ENCODE measurements around the gene NLRP6.
"Not testable (repeated sequence)": the region's sequence is repeated elsewhere in the genome, so short reads cannot be mapped to it uniquely, and the experiment has no call there.

Gene NLRP6

DNA sequence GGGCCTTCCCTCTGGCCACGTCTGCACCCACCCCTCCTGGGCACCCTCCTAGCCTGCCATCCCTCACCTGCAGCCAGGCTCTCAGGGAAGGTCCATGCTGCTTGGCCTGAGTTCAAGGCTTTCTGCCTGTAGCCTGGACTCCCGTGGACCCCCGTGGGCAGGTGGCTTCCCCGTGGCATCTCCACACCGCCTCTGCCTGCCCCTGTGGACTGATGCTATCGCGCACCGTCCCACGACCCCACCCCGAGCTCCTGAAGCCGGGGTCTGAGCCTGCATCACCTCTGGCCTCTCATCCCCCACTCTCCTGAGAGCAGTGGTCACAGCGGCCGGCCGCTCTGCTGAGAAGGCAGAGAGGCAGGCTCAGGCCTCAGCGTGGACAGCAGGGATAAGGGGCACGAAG, 16.6 kb downstream of the NLRP6 start:
- no peak for DNase-seq

GRCh38 chr11:295351-296170, 17.4 kb downstream of the NLRP6 start:
- no peak for DNase-seq

DNA sequence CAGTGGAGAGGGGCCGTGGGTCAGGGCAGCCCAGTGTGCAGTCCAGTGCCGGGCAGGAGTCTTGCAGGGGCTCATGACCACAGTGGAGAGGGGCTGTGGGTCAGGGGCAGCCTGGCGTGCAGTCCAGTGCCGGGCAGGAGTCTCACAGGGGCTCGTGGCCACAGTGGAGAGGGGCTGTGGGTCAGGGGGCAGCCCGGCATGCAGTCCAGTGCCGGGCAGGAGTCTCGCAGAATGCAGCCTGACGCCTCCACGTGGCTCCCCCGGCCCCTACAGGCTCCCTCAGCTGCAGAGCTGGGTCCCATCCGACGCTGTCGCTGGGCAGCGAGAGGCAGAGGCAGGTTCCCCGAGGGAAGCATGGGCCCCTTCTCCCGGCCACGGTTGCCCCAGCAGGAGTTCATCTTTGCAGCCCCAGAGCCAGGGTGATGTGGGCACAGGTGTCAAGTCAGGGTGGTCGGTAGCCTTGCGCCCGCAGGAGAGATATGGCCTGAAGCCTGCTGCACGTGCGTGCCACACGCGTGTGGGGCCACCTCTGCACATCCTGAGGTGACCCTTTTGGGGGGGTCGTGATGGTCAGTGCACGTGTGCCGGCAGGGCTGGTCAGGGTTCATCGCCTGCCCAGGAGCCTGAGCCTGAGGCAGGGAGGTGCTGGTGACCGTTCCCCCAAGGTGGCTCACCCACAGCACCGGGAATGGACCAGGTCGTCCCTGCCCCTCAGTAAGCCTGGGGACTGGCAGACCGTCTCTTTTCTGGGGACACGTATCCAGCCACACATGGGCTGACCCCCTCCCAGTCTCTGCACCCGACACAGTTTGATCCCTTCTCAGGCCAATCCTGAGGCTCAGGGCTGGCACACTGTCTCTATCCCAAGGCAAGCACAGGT, 18.2 kb downstream of the NLRP6 start:
- DNase-seq: no peak

GRCh38 chr11:297051-297585, 18.9 kb downstream of the NLRP6 start:
- DNase-seq: no peak

GRCh38 chr11:297586-298405, 19.6 kb downstream of the NLRP6 start:
- no peak for DNase-seq

DNA sequence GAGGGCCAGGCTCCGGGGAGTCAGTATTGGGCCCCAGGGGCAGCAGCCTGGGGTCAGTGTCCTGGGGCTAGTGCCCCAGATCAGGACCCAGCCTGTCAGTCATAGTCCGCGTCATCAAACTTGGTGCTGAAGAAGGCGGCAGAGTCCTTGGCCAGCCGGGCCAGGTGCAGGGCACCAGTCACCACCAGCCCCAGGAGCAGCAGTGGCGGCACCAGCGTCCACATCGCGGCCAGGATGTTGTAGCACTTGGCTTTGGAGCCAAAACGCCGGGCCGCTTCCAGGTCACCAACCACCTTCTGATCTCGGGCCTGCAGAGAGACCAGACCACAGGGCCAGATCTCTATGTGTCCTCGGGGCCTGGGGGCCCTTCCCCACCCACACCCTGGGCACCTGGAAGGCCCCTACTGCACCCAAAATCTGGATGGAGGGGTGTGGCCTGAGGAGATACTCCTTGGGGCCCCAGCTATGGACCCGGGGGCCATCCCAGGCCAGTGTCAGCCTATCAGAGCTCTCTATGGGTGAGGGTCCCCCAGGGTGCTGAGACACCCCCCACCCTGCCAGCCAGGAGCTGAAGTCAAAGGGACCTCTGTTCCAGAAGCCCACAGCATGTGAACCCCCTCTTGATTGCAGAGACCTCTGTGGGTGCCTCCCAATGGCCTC, 20.3 kb downstream of the NLRP6 start:
- no peak for DNase-seq

DNA sequence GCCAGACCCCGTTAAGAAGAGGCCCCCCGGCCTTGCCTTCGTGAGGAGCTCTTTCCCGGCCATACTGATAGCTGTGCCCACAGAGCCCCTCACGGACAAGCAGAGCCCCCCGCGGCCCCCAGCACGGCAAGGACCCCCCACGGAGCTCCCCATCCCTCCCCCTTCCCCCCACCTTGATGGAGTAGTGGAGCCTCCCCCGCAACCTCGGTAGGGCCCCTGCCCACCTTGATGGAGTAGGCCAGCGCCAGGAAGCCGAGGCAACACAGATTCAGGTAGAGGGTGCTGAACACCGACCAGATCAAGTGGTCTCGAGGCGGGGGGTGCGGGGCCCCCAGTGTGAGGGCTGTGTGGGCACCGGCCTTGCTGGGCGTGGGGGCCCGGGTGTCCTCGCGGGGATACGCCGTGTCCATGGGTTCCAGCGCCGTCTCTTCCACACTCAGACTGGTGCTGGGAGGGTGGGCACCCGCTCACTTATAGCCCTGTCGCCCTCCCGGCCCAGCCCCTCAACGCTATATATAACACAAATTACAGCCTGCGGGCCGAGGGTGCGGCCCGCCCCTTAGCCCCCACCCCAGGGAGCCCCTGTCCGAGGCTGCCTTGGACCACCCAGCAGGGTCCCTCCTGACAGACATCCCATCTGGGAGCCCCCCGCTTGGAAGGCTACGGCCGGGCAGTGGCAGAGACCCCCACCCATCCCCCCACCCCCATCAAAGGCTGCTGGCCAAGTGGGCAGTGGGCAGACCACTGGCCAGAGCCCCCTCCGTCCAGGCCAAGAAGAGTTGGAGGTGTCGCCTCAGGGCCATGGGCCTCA, 21.1 kb downstream of the NLRP6 start, which contains the start of gene IFITM5:
TSS of gene IFITM5 (minus strand) at position 446 of the 811 bp plus-strand sequence. CDS start at position 410, 36 bp downstream.
- DNase-seq: no peak

- no peak for DNase-seq
Observed at GRCh38 chr11:299951-300735, 21.9 kb downstream of the NLRP6 start.

DNA sequence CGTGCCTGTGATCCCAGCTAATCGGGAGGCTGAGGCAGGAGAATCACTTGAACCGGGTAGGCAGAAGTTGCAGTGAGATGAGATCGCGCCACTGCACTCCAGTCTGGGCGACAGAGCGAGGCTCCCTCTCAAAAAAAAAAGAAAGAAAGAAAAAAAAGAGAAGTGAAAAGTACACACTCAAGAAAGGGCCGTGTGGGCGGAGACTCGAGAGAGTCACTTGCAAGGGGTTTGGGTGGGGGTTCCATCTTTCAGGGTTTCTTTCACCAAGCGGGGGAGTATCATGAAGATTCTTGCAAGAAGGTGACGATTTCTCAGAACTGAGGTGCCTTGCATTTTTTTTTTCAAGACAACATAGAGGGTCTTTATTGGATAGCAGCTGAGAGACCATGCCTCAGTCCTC, 25.2 kb downstream of the NLRP6 start:
- no peak for DNase-seq

GRCh38 chr11:304061-304506, 25.9 kb downstream of the NLRP6 start:
- DNase-seq: no peak

- DNase-seq: peak; percentile 63
Observed at GRCh38 chr11:304915-305843, 27.0 kb downstream of the NLRP6 start.

- no peak for DNase-seq
Observed at GRCh38 chr11:305844-306211, 27.6 kb downstream of the NLRP6 start.

GRCh38 chr11:306645-307371, 28.6 kb downstream of the NLRP6 start:
- DNase-seq: no peak

DNA sequence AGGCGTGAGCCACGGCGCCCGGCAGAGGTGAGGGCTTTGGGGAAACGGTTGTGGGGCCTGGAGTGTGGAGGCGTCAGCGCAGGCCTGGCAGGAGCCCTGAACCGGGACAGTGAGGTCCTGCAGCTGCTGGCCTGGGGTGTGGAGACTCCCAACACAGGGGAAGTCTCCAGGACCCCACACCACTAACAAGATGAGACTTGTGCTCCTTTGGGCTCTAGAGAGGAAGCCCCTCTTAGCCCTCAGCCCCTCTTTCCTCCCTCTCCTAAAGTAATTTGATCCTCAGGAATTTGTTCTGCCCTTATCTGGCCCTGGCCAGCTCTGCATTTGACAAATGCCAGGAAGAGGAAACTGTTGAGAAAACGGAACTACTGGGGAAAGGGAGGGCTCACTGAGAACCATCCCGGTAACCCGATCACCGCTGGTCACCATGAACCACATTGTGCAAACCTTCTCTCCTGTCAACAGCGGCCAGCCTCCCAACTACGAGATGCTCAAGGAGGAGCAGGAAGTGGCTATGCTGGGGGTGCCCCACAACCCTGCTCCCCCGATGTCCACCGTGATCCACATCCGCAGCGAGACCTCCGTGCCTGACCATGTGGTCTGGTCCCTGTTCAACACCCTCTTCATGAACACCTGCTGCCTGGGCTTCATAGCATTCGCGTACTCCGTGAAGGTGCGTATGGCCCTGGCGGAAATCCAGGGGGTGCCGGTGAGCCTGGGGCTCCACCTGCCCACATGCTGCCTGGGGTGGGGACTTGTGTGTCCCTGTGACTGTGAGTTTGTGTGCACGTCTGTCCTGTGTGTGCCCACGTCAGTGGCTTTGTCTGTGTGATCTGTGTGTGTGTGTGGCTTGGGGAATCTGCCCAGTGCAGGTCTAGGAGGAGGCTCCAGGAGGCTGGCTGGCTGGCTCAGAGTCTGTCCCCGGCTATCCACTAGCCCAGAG, 29.8 kb downstream of the NLRP6 start, which contains the start of gene IFITM2:
TSS of gene IFITM2 (plus strand) at position 51 of the 943 bp plus-strand sequence. CDS start at position 428, 377 bp downstream.
- peak; percentile 54 for DNase-seq

GRCh38 chr11:308740-309665, 30.8 kb downstream of the NLRP6 start:
- DNase-seq: not testable (repeated sequence)
